22Rv1 (cell line): ENCODE data around the gene ANKRD33.
A peak's percentile ranks its signal among the peaks of the same experiment; 100 is the strongest.

Experiments used
- H3K27ac ChIP-seq: fragments of 450-650 bp; 2 replicates; pipeline ENCODE4 v1.5.1; 2017
- CTCF ChIP-seq: fragments of 450-650 bp; IDR thresholded peaks from 2 replicates; pipeline ENCODE4 v1.5.1; 2017; ENCODE audit warnings: mild to moderate bottlenecking
- ZFX ChIP-seq: fragments of 450-650 bp; IDR thresholded peaks from 2 replicates; pipeline ENCODE4 v1.6.1; 2017; ENCODE audit warnings: antibody characterized with exemption, borderline replicate concordance

Gene ANKRD33

GRCh38 chr12:51846271-51846691 is 41.6 kb upstream of the ANKRD33 start:
- no peak overlapping the region for H3K27ac ChIP-seq

GRCh38 chr12:51846911-51847642 is 40.8 kb upstream of the ANKRD33 start:
- no peak overlapping the region for H3K27ac ChIP-seq
- TF ChIP-seq CTCF (peak; percentile 17; the same call in 1 of the 2 replicates), ZFX (no peak)

More at GRCh38 chr12:51846271-51846691, 41.6 kb upstream of the ANKRD33 start:
- TF ChIP-seq ZFX (no peak), CTCF (no peak)

GRCh38 chr12:51847643-51848325 is 40.1 kb upstream of the ANKRD33 start:
- TF ChIP-seq ZFX (no peak), CTCF (no peak)
- no peak overlapping the region for H3K27ac ChIP-seq

- no peak within 1 kb of the TSS for H3K27ac ChIP-seq
- TF ChIP-seq ZFX (no peak), CTCF (no peak)
Measured at GRCh38 chr12:51848326-51848727, 39.6 kb upstream of the ANKRD33 start, which contains the start of gene FIGNL2. FIGNL2 (minus strand) TSS chr12:51848718; CDS start chr12:51822413, 26,305 bp downstream.

GRCh38 chr12:51848841-51849735 is 38.8 kb upstream of the ANKRD33 start:
- no peak overlapping the region for H3K27ac ChIP-seq
- TF ChIP-seq ZFX (no peak), CTCF (no peak)

GRCh38 chr12:51850081-51850964 is 37.6 kb upstream of the ANKRD33 start:
- no peak for TF ChIP-seq ZFX
- no peak for TF ChIP-seq CTCF
- no peak overlapping the region for H3K27ac ChIP-seq
